SKM-1 (cell line): ENCODE results near the gene CKMT2.
"Not testable (repeated sequence)": the region's sequence is repeated elsewhere in the genome, so short reads cannot be mapped to it uniquely, and the experiment has no call there.

ENCODE experiments used
- DNase-seq: peaks from one replicate; lab custom pipeline; 2025; ENCODE audit not compliant: unreplicated experiment; lab: John Stamatoyannopoulos, UW

CKMT2 gene

DNA sequence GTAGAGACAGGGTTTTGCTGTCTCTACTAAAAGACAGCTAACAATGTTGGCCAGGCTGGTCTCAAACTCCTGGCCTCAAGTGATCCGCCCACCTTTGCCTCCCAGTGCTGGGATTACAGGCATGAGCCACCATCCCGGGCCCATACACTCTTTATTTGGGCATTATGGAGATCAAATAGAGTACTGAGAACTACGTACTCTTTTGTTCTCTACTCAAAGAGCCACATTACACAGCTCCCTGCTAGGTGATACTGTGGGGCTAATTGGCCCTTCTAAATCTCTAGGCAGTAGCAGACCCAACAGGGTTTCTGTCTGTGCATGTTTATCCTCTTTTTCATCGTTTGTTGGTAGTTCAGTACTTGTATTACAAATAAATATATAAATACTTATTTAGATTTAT is 16.1 kb downstream of the CKMT2 start:
- DNase-seq = no peak

- DNase-seq = no peak
Measured at GRCh38 chr5:81250004-81250403, 16.9 kb downstream of the CKMT2 start.

DNA sequence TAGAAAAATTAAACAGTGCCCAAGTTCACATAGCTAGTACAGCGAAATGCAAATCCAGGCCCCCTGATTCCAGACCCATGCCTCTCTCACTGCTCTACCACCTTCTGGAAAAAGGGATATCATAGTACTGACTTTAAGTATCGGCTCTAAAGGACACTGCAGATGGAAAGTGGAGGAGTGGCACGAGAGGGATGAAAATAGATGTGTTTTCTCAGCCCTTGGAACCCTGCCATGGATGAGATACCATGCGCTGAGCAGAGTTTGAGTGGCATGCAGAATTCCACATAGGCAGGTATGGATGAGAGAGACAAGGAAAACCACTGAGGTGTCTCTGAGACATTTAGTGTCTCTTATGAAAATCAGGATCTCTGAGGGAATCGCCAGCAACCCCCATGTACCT is 18.8 kb downstream of the CKMT2 start:
- DNase-seq = no peak

DNA sequence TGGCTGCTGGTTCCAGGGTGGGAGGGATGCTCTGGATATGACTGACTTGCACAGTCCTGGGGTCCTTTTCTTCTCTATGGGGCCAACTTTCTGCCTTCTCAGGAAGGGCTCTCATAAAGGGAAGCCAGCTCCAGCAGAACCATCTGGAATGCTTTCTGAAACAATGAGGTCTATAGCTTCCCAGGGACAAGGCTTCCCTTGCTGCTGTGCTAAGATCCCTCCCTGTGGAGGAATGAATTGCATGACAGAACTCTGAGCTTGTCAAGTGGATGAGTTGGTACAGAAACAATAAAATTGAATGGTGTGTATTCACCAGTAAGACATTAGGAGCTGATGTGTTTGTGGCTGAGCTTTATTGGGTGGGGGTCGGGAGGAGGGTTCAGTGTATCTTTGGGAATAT is 19.8 kb downstream of the CKMT2 start:
- DNase-seq = no peak

GRCh38 chr5:81253875-81254274 is 20.8 kb downstream of the CKMT2 start:
- no peak for DNase-seq

- no peak for DNase-seq
Measured at GRCh38 chr5:81254886-81255559, 21.9 kb downstream of the CKMT2 start.

- DNase-seq = no peak
Measured at GRCh38 chr5:81256766-81257165, 23.6 kb downstream of the CKMT2 start.

DNA sequence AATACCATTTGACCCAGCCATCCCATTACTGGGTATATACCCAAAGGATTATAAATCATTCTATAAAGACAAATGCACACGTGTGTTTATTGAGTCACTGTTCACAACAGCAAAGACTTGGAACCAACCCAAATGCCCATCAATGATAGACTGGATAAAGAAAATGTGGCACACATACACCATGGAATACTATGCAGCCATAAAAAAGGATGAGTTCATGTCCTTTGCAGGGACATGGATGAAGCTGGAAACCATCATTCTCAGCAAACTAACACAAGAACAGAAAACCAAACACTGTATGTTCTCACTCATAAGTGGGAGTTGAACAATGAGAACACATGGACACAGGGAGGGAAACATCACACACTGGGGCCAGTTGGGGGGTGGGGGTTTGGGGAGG is 29.7 kb downstream of the CKMT2 start:
- DNase-seq = not testable (repeated sequence)

DNA sequence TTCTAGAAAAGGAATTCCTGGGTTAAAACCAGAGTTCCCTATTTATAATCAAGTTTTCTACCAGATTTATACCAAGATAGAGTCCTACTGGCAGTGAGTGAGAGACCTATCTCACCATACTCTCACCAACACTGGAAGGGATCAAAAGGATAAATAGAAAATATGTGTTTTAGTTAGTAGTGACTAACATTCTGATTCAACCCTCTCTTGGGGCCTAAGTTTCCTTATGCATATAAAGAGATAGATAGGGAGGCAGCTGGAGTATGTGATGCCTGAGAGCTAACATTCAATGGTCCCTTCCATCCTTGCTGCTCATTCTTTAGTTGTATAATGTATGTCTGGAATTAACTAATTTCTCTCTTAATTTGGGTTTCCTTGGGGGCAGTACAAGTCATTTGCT is 32.0 kb downstream of the CKMT2 start:
- DNase-seq = no peak

DNA sequence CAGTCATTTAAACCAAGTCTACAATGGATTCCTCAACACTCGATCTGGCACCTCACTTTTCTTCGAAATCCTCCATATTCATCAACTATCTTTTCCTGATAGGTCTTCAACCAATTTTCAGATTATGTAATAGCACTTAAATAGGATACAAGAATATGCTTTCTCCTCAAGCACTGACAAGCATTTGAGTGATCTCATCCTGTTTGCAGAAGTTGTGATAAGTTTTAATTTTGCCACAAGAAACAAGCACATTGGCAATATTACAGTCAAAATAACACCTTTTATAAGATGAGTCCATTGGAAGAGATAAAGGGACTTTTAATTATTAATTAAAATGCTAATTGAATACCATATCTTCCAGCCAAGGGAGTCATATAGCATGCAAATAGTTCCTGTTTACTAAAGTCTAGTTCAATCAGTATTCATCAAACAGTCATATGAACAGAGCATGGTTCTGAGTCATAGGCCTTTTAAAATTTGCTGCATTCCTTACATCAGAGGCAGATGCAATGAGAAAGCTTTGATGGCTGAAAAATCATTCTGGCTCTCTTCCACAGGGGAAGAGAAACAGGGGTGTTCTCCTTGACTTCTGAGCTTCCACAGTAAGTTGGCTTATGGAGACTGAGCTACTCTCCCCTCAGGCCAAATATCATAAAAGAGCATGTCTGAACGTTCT is 35.5 kb downstream of the CKMT2 start:
- no peak for DNase-seq

DNA sequence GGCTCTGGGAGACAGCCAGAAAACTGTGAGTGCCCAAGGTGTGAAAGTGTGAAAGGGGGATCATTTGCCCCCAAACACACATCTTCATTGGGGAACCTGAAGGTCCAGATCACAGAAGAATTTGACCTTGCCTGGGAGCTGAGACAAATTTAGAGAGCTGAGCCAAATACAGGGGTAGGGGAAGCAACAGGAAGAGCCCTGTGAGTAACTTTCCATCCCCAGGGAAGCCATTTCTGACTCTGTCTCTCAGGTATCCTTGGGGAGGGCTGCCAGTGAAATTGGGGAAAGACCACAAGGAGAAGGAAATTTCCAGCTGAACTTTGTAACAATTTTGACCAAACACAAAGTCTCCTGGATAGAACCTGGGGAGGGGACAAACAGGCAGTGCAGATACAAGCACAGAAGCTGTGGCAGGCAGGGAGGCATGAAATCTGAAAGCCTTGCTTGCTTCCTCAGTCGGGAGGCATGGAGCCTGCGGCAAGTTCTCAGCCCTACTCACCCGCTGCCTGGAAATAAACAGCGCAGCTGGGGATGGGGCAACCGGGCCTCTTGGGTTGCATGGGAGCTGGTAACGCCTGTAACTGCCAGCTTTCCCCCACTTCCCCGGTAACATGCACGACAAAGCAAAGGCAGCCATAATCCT is 36.8 kb downstream of the CKMT2 start:
- DNase-seq = no peak

DNA sequence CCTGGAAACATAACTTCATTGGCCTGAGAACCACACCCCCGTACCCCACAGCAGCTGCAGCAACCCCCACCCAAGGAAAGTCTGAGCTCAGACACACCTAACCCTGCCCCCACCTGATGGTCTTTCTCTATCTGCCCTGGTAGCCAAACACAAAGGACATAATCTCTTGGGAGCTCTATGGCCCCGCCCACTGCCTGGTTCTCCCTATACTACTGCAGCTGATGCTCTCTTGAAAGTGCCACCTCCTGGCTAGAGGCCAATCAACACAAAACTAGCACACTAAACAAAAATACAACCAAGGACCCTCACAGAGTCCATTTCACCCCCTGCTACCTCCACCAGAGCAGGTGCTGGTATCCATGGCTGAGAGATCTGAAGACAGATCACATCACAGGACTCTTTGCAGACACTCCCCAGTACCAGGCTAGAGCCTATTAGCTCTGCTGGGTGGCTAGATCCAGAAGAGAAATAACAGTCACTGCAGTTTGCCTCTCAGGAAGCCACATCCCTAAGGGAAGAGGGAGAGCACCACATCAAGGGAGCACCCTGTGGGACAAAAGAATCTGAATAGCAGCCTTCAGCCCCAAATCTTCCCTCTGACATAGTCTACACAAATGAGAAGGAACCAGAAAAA is 37.4 kb downstream of the CKMT2 start:
- not testable (repeated sequence) for DNase-seq

- DNase-seq = no peak
Measured at GRCh38 chr5:81283976-81284375, 50.9 kb downstream of the CKMT2 start.

DNA sequence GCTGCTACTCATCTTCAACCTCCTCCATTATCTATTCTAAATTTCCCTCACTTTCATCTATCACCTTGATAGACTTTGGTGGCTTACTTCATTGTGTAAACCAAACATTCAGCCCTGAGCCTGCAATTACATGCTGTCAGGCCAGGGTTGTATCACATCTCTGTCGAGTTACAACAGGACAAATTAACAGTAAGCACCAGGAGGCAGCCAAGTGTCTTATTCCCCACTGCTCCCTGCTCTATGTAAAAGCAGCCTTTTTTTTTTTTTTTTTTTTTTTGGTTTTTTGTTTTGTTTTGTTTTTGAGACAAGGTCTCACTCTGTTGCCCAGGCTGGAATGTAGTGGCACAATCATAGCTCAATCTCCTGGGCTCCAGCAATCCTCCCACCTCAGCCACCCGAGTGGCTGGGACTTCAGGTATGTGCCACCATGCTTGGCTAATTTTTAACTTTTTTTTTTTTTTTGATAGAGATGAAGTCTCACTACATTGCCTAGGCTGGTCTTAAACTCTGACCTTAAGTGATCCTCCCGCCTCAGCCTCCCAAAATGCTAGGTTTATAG is 53.0 kb downstream of the CKMT2 start:
- DNase-seq = no peak

GRCh38 chr5:81288021-81288433 is 54.9 kb downstream of the CKMT2 start:
- no peak for DNase-seq

DNA sequence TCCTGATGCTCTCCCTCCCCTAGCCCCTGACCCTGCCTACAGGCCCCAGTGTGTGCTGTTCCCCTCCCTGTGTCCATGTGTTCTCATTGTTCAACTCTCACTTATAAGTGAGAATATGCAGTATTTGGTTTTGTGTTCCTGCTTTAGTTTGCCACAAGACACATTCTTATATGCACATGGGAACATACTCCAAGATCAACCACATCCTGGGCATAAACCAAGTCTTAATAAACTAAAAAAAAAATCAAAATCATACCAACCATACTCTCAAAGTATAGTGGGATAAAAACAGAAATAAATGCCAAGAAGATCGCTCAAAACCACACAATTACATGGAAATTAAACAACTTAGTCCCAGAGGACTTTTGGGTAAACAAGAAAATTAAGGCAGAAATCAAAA is 57.0 kb downstream of the CKMT2 start:
- DNase-seq = no peak

GRCh38 chr5:81292130-81292529 is 59.0 kb downstream of the CKMT2 start:
- DNase-seq = no peak

DNA sequence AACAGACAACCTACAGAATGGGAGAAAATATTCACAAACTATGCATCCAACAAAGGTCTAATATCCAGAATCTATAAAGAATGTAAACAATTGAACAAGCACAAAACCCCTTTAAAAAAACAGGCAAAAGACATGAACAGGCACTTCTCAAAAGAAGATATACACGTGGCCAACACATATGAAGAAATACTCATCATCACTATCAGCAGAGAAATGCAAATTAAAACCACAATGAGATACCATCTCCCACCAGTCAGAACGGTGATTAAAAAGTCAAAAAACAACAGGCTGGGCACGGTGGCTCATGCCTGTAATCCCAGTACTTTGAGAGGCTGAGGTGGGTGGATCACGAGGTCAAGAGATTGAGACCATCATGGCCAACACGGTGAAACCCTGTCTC is 60.9 kb downstream of the CKMT2 start:
- not testable (repeated sequence) for DNase-seq

- no peak for DNase-seq
Measured at GRCh38 chr5:81297531-81297930, 64.4 kb downstream of the CKMT2 start.

- no peak for DNase-seq
Measured at GRCh38 chr5:81300921-81301270, 67.8 kb downstream of the CKMT2 start.

- DNase-seq = peak; percentile 82
Measured at GRCh38 chr5:81301271-81302015, 68.3 kb downstream of the CKMT2 start, which contains the start of gene ZCCHC9. TSS of gene ZCCHC9 (plus strand) at chr5:81301587. CDS start at chr5:81304758, 3,171 bp downstream.
